ENCODE data around the gene FAM136A. TPM values are rescaled to one million over a fixed set of nuclear protein-coding genes. Genes with fewer than 3 reads are reported as not detected.
"Not testable (repeated sequence)": the region's sequence is repeated elsewhere in the genome, so short reads cannot be mapped to it uniquely, and the experiment has no call there.

Gene FAM136A
- total RNA-seq, 1 donor from 2014 or later, result 32.8 TPM

- no peaks in the 10 kb centered on the region for H3K27me3 ChIP-seq (ENCODE audit: insufficient read depth, low read length)
- H3K4me1 ChIP-seq (ENCODE audit: insufficient read depth, low read length), result no peaks in the 10 kb centered on the region
- no peaks in the 10 kb centered on the region for H3K36me3 Mint-ChIP-seq (ENCODE audit: low read depth, unreplicated experiment)
- no peaks in the 10 kb centered on the region for H3K36me3 ChIP-seq (ENCODE audit: insufficient read depth, low read length)
- no peak overlapping the region for H3K27ac Mint-ChIP-seq (ENCODE audit: unreplicated experiment)
- H2AFZ ChIP-seq (ENCODE audit: low read depth, low read length), result peak overlapping the region; percentile 23
- peaks cover 2% of the 10 kb centered on the region for H3K9me3 Mint-ChIP-seq (ENCODE audit: unreplicated experiment)
- H3K79me2 ChIP-seq (ENCODE audit: insufficient read depth, low read length), result peaks cover 12% of the 10 kb centered on the region
- no peak for DNase-seq (ENCODE audit: low read depth)
- no peaks in the 10 kb centered on the region for H3K9me3 ChIP-seq (ENCODE audit: insufficient read depth, low read depth, low read length)
- TF ChIP-seq CTCF (IDR thresholded peaks at IDR 0.05; ENCODE audit: insufficient read depth, low read depth, low read length) (no peak), EZH2 (IDR thresholded peaks at IDR 0.05; ENCODE audit: insufficient read depth, low read length) (no peak)
- H3K9ac ChIP-seq (ENCODE audit: low read length), result no peak overlapping the region
- FAIRE-seq, result no peak
- H3K4me3 Mint-ChIP-seq (ENCODE audit: unreplicated experiment), result no peak overlapping the region
- no peaks in the 10 kb centered on the region for H4K20me1 ChIP-seq (ENCODE audit: insufficient read depth, low read length)
- H3K27me3 Mint-ChIP-seq (ENCODE audit: low read depth, unreplicated experiment), result peaks cover 3% of the 10 kb centered on the region
- H3K27ac ChIP-seq (ENCODE audit: low read depth, low read length), result no peak overlapping the region
- H3K4me2 ChIP-seq (ENCODE audit: low read length), result no peak overlapping the region
- no peak overlapping the region for H3K4me3 ChIP-seq (ENCODE audit: insufficient read depth, low read depth, low read length)
- H3K4me1 Mint-ChIP-seq (ENCODE audit: low read depth, unreplicated experiment), result no peaks in the 10 kb centered on the region
Observed at GRCh38 chr2:70305531-70305930, 3.7 kb upstream of the FAM136A start.

- no peak for DNase-seq (ENCODE audit: low read depth)
- Mint-ChIP-seq H3K4me3 (ENCODE audit: unreplicated experiment) (no peak overlapping the region), H3K36me3 (ENCODE audit: low read depth, unreplicated experiment) (no peaks in the 10 kb centered on the region), H3K9me3 (ENCODE audit: unreplicated experiment) (peaks cover under 1% of the 10 kb centered on the region), H3K27me3 (ENCODE audit: low read depth, unreplicated experiment) (peaks cover under 1% of the 10 kb centered on the region), H3K4me1 (ENCODE audit: low read depth, unreplicated experiment) (no peaks in the 10 kb centered on the region), H3K27ac (ENCODE audit: unreplicated experiment) (peak overlapping the region; percentile 51)
- no peak overlapping the region for H2AFZ ChIP-seq (ENCODE audit: low read depth, low read length)
- TF ChIP-seq EZH2 (IDR thresholded peaks at IDR 0.05; ENCODE audit: insufficient read depth, low read length), result no peak
- TF ChIP-seq CTCF (IDR thresholded peaks at IDR 0.05; ENCODE audit: insufficient read depth, low read depth, low read length), result no peak
- no peaks in the 10 kb centered on the region for H4K20me1 ChIP-seq (ENCODE audit: insufficient read depth, low read length)
- H3K9ac ChIP-seq (ENCODE audit: low read length), result no peak overlapping the region
- H3K36me3 ChIP-seq (ENCODE audit: insufficient read depth, low read length), result no peaks in the 10 kb centered on the region
- H3K27ac ChIP-seq (ENCODE audit: low read depth, low read length), result no peak overlapping the region
- no peak overlapping the region for H3K4me2 ChIP-seq (ENCODE audit: low read length)
- H3K27me3 ChIP-seq (ENCODE audit: insufficient read depth, low read length), result no peaks in the 10 kb centered on the region
- no peaks in the 10 kb centered on the region for H3K9me3 ChIP-seq (ENCODE audit: insufficient read depth, low read depth, low read length)
- H3K4me1 ChIP-seq (ENCODE audit: insufficient read depth, low read length), result no peaks in the 10 kb centered on the region
- no peak overlapping the region for H3K4me3 ChIP-seq (ENCODE audit: insufficient read depth, low read depth, low read length)
- no peak for FAIRE-seq
- H3K79me2 ChIP-seq (ENCODE audit: insufficient read depth, low read length), result peaks cover 12% of the 10 kb centered on the region
Observed at GRCh38 chr2:70304498-70304897, 2.6 kb upstream of the FAM136A start.

GRCh38 chr2:70303186-70303585 lies 1.3 kb upstream of the FAM136A start:
- H3K4me3 Mint-ChIP-seq (ENCODE audit: unreplicated experiment), result peak overlapping the region; percentile 4
- no peaks in the 10 kb centered on the region for H3K27me3 ChIP-seq (ENCODE audit: insufficient read depth, low read length)
- peaks cover 5% of the 10 kb centered on the region for H3K36me3 ChIP-seq (ENCODE audit: insufficient read depth, low read length)
- H3K9me3 ChIP-seq (ENCODE audit: insufficient read depth, low read depth, low read length), result no peaks in the 10 kb centered on the region
- no peaks in the 10 kb centered on the region for H3K9me3 Mint-ChIP-seq (ENCODE audit: unreplicated experiment)
- H4K20me1 ChIP-seq (ENCODE audit: insufficient read depth, low read length), result no peaks in the 10 kb centered on the region
- no peaks in the 10 kb centered on the region for H3K27me3 Mint-ChIP-seq (ENCODE audit: low read depth, unreplicated experiment)
- no peak for DNase-seq (ENCODE audit: low read depth)
- H3K4me1 Mint-ChIP-seq (ENCODE audit: low read depth, unreplicated experiment), result no peaks in the 10 kb centered on the region
- H3K27ac Mint-ChIP-seq (ENCODE audit: unreplicated experiment), result no peak overlapping the region
- no peak overlapping the region for H3K27ac ChIP-seq (ENCODE audit: low read depth, low read length)
- no peak overlapping the region for H2AFZ ChIP-seq (ENCODE audit: low read depth, low read length)
- no peak overlapping the region for H3K9ac ChIP-seq (ENCODE audit: low read length)
- H3K4me2 ChIP-seq (ENCODE audit: low read length), result no peak overlapping the region
- no peak for TF ChIP-seq CTCF (IDR thresholded peaks at IDR 0.05; ENCODE audit: insufficient read depth, low read depth, low read length)
- TF ChIP-seq EZH2 (IDR thresholded peaks at IDR 0.05; ENCODE audit: insufficient read depth, low read length), result no peak
- peaks cover 12% of the 10 kb centered on the region for H3K79me2 ChIP-seq (ENCODE audit: insufficient read depth, low read length)
- no peaks in the 10 kb centered on the region for H3K36me3 Mint-ChIP-seq (ENCODE audit: low read depth, unreplicated experiment)
- FAIRE-seq, result no peak
- no peaks in the 10 kb centered on the region for H3K4me1 ChIP-seq (ENCODE audit: insufficient read depth, low read length)
- no peak overlapping the region for H3K4me3 ChIP-seq (ENCODE audit: insufficient read depth, low read depth, low read length)

- not testable (repeated sequence) for H3K27ac ChIP-seq (ENCODE audit: low read depth, low read length); H3K4me1 Mint-ChIP-seq (ENCODE audit: low read depth, unreplicated experiment); H3K4me3 ChIP-seq (ENCODE audit: insufficient read depth, low read depth, low read length); H3K36me3 ChIP-seq (ENCODE audit: insufficient read depth, low read length); H3K27ac Mint-ChIP-seq (ENCODE audit: unreplicated experiment); H3K36me3 Mint-ChIP-seq (ENCODE audit: low read depth, unreplicated experiment); H3K27me3 Mint-ChIP-seq (ENCODE audit: low read depth, unreplicated experiment); H3K9me3 ChIP-seq (ENCODE audit: insufficient read depth, low read depth, low read length); H3K4me1 ChIP-seq (ENCODE audit: insufficient read depth, low read length); DNase-seq (ENCODE audit: low read depth); FAIRE-seq; H2AFZ ChIP-seq (ENCODE audit: low read depth, low read length); H4K20me1 ChIP-seq (ENCODE audit: insufficient read depth, low read length); H3K9me3 Mint-ChIP-seq (ENCODE audit: unreplicated experiment); H3K9ac ChIP-seq (ENCODE audit: low read length); H3K27me3 ChIP-seq (ENCODE audit: insufficient read depth, low read length)
- Histone ChIP-seq H3K79me2 (ENCODE audit: insufficient read depth, low read length) (peaks cover 12% of the 10 kb centered on the region), H3K4me2 (ENCODE audit: low read length) (peak overlapping the region; percentile 97)
- H3K4me3 Mint-ChIP-seq (ENCODE audit: unreplicated experiment), result peak overlapping the region; percentile 92
Observed at GRCh38 chr2:70302195-70302546, 304 bp upstream of the FAM136A start.

Data from astrocyte (in vitro differentiated cells and primary cell).